GM19467 (cell line): ENCODE results near the gene FAF2.

Experiments used
- ATAC-seq: cut with Tn5 transposase; IDR thresholded peaks from one replicate; pipeline ENCODE4 v1.9.1; 2021; ENCODE audit warnings: mild to moderate bottlenecking, moderate library complexity; ENCODE audit not compliant: unreplicated experiment

FAF2 gene

DNA sequence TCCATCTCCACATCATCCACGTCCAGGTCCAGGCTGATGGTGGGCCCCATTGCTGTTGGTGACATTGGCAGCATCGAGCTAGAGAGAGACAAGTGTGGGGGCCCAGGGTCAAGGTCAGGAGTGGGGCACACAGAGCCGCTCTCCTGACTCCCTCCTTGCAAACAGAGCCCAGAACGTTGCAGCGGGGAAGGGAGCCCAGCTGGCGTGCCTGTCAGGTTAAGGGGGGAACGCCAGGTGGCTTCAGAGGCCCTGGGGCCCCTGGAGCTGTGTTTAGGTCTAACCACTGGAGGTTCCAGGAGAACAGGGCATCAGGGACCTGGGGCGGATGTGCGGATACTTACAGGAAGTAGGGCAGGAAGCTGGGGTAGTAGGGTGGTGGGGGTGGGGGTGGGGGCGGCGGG lies 81.6 kb downstream of the FAF2 start:
- no peak for ATAC-seq

DNA sequence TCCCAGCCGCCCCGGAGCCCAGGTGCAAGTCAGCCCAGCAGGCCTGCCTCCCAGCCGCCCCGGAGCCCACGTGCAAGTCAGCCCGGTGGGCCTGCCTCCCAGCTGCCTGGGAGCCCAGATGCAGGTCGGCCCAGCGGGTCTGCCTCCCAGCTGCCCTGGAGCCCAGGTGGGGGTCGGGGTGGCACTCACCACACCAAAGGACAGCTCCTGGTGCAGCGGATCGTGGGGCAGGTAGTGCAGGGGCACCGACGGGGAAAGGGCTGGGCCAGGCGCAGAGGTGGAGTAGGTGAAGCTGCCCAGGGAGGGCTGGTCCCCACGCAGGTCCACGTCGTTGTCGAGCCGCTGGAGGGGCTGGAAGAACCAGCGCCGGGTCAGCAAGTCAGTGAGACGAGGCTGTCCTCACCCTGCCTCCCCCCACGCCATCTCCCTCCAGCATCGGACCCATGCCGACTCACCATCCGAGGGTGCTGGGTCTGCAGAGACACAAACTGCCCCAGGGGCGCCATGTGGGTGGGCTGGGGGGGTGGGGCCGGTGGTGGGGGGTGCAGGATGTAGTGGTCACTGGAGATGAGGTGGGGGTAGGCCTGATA lies 82.3 kb downstream of the FAF2 start:
- ATAC-seq, result no peak

DNA sequence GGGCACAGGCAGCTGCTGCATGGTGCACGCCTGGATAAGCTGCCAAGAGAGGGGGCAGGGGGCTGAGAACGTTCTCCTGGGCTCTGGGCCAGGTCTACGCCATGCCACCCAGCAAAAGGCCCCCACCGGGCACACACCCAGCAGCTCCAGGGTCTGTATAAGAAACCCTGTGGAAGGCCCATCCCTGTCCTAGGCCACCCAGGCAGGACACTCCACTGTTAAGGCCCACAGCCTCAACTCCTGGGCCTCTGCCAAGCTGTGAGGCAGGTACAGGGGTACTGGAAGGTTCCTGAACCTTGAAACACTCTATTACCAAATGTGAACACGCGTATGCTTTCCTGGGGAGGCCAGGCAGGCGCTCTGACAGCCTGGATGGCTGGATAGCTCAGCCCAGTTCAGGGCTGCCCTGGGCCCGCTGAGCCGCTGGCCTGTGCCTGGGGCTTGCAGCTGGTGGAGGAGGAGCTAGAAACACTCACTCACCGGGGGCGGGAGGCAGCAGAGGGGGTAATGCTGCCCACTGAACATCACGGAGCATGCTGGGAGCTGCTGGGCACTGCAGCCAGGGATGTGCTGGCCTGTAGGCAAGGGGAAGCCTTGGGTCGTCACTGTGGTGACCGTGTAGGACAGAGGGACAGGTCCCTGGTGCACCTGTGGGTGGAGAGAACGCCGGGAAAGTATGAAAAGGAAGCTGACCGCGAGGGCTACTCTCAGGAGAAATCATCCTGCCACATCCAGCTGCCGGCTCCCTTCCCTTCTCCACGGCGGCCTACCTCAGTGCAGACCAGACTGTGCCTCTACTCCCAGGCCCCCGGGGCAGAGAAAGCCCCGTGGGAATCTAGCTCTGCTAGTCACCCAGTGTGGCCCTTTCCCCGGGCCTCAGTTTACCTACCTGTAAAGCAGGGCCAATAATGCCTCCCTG lies 83.1 kb downstream of the FAF2 start:
- no peak for ATAC-seq

DNA sequence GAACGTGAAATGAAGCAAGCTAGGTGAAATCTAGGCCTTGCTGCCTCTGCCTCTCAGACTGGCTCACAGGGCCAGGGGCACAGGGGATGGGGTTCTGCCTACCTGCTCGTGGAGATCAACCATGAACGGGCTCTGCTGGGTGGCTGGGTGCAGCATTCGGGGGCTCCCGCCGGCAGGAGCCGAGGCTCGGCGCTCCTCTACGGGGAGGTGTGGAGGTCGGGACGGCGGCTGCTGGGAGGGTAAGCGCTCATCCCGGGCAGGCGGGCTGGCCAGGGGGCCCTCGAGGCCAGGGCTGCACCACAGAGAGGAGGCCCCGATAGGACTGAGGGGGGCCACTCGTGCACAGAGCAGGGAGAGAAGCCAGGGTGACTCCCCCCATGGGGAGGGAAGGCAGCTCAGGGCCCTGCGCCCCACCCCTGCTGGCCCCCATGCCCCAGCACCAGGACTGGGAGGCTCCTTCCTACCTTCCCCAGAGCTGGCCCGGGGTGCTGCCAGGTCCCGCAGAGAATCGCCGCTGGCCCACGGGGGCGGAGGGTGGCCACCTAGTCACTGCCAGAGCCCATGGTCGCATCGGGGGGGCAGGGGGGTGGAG lies 83.8 kb downstream of the FAF2 start:
- no peak for ATAC-seq

DNA sequence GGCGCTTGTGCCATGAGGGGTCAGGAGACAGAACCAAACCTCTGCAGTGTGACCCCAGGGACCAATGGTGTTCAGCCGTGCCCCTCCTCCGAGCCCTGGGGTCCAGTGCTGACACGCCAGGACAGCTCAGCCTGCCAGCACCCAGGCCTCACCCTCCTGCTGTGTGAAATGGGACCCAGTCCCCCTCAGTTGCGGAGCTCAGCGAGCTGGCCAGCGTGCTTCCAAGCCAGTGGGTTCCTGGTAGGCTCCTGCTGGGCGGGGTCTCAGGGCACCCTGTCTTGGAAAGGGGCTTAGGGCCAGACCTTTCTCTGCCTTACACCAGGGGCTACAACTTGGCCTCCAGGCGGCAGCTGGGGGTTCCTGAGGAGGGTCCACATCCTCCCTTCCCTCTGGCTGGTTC lies 84.6 kb downstream of the FAF2 start:
- no peak for ATAC-seq

DNA sequence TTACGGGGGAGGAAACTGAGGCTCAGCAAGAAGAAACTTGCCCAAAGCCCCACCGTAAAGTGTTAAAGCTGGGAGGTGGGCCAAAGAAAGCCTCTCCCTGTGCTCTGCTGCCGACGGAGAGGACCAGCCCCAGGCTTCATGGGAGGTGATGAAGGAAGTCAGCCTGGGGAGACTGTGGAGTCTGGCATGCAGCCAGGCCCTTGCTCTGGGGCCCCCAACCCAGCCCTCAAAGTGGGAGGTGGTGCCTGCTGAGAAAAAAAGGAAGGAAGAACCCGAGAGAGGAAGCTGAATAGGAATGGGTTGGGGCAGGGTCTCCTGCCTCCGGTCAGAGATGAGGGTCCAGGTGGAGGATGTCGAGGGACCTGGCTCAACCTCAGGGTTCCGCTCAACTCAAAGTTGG lies 85.2 kb downstream of the FAF2 start:
- ATAC-seq, result no peak

DNA sequence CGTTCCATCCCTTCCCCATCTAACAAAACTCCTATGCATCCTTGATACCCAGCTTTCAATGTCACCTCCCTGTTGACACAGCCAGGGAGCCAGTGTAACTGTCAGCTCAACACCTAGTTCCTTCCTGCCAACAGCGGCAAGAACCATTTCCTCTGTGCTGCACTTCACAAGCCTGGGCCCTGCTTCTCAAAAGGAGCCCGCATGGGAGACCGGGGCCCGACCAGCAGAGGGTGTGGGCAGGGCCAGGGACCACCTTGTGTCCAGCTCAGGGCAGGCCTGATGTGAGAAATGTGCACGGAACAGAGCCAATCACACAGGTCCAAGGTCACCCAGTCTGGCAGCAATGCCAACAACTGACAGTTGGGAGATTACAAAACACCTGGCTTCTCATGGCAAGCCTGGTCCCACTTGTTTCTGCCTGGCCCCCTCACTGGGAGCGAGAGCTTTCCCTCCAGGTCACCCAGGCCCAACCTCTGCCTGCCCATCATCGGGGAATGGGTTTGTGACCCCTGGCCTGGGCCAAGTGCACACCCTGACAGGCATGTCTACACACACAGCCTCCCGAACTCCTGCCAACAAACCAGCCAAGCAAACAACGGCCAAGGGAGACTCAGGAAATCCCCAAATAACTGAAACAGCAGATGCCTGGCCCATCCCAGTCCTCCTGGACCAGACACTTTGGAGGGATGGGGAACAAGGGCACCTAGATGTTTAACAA lies 85.9 kb downstream of the FAF2 start:
- no peak for ATAC-seq

DNA sequence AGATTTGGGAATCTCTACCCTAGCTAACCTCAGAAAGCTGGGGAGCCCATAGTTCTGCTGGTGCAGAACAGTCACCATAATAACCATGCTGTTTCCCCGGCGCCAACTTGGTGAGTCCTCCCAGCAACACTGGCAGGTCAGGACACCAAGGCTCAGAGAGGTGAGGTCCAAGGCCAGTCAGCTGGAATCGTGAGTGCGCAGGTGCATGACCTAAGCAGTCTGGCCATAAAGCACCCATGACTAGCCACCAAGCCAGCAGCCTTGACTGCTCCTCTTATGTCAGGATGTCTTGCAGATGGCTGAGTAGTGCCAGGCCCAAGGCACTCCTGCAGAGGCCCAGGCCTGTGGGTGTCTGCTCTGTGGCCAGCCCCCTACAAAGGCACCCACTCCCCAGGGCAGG lies 86.5 kb downstream of the FAF2 start:
- ATAC-seq, result no peak

DNA sequence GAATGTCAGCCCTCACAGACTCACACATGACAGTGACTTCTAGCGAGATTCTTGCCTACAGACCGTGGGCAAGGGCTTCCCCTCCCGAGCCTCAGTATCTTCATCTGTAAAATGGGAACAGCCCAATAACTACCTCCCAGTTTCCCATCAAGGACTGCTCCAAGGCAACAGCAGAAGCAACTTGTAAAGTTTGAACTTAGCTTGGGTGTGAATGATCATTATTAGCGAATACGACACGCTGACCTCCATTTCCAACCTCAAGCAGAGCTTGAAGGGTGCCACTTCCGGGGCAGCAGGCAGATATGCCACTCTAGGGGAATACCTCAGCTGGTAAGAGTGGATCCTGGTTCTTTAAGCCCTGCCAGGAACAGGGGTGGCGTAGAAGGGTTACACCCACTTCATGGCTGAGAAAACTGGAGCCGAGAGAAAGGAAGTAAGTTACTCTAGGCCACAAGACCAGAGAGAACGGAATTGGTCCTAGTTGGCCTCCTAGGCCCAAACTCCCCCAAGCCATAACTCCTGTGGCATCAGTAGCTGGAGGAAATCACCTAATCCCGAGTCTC lies 87.0 kb downstream of the FAF2 start:
- ATAC-seq, result no peak

DNA sequence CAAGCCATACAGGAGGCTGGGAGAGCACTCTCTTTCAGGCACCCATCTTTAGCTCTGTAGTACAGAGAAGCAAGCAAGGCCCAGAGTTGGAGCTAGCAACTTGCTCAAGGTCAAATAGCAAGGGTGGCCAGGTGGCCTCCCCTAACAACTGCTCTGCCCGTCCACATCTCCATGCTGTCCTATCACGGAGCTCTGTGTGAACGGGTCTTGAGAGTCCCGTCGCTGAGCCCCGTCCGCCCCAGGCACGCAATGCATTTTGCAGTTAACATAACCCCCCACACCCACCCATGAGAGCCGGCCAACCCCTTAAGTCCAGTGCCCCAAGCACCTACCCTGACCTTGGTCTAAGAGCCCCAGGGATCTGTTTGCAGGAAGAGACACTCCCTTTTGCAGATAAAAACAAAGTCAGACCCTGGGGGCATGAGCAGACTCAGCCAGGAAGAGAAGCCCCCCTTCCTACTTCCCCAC lies 87.5 kb downstream of the FAF2 start:
- no peak for ATAC-seq

DNA sequence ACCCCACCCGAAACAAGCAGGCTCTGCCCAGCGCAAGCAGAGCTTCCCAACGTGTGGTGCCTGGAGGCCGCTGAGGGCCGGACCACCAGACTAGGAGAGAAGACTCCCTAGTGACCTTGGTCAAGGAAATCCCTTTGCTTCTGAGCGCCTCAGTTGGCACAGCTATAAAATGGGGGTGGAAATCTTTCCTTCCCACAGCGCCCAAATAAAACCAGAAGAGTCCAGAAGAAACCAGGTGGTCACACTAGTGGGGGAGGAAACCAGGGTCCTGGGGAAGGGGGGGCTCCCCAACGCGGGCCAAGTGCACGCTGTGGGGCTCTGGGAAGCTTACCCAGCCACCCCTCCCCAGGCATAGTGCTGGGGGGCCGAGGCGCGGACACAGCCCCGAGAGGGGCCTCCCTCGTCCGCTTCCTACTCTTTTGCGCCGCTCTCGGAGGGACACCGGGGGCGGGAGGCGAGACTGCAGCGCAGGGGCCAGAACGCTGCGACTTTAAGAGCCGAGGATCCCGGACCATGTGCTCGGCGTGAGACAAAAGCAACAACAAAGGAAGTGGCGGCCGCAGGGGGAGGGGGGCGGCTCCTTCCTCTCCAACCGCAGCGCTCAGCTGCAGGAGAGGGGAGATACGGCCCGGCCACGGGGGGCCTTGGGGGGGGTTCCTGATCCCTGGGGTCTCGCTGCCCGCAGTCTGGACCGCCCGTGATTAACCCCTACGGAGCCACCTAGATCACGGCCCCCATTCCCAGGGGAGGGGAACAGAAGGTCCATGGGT lies 88.1 kb downstream of the FAF2 start:
- no peak for ATAC-seq

DNA sequence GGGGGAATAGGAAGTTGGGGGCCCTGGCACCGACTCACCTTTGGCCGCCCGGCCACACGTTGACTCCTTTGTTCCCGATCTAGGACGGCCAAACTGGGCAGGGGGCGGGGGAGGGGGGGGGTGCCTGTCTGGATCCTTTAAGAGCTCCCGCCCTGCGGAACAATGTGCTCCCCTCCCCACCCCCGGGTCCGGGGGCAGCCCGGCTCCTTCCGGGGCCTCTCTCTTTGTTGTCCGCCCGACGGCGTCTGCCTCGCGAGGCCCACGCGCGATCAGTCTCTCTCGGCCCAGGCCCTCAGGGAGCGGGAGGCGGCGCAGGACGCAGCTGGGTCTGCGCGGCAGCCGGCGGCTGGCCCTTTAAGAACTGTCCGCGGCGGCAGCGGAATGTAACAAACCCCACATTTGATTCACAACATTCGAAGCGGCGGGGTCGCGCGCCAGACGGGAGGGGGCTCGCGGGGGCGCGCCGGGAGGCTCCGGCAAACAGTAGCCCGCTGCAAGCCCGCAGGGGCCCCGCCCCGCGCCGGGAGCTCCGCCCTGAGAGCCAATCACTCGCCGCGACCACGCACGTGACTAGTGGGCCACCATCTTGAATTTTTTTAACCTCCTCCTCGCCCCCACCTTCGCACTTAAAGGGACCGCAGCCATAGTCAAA lies 88.8 kb downstream of the FAF2 start, which contains the start of gene RNF44:
Gene RNF44 (minus strand): TSS at position 501 of the 652 bp plus-strand sequence. CDS start 4,930 bp downstream, outside the sequence.
- ATAC-seq, result peak; percentile 52

DNA sequence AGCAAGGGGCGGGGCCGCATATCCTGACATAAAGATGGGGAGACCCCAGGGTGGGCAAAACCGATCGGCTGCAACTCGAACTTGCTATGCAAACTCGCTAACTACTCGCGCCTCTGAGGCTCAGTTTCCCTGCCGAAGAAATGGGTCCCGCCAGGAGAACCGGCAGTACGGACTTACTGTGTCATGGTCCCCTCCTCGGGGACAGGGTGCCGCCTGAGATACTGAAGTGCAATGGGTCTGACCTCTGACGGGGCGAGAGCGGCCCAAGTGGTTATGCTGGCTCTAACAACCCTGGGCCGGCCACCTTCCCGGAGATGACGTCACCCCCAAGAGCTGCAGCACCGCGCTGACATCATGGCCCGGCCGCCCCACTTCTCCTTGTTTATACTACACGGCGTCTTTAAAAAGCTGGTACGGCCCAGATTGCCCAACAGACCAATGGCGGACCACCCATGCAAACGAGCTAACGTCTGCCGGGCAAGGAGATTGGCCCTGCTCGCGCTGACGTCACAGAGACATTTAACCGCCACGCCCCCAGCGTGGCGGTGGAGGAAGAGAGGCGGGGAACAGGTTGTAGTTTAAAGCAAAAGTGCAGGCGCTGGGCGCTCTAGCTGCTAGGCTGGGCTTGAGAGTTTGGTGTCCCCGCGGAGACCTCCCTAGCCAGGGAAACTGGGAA lies 89.5 kb downstream of the FAF2 start:
- ATAC-seq, result peak; percentile 63

DNA sequence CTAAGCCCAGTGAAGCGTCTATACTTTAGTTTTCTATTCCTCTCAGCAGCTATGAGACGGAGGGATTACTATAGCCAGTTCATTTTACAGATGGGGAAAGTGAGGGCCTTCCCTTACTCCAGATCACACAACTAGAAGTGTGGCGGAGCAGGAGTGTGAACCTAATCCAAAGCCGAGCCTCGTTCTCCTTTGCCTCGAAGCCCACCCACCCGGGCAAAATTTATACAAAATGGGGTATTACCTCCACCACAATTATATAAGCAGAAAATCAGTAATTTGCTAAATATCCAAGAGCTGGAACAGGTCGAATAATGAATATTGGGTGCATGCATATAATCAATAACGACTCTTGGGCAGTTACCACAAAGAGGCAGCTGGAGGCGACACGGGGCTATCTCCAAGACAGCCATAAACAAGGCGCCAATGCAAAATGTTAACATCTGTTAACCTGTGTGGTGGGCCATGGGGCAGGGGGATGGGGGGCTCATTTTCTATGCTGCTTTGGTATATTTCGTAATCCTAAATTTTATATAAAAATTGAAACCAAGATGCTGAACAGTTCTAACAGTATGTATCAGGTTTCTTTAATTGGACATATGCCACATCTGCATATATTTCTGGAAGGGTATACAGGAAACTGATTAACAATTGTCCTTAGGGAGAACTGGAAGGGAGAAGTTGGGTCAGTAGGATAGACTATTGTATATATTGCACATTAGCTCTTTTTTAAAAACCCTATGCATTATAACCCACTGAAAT lies 90.2 kb downstream of the FAF2 start:
- ATAC-seq, result no peak

DNA sequence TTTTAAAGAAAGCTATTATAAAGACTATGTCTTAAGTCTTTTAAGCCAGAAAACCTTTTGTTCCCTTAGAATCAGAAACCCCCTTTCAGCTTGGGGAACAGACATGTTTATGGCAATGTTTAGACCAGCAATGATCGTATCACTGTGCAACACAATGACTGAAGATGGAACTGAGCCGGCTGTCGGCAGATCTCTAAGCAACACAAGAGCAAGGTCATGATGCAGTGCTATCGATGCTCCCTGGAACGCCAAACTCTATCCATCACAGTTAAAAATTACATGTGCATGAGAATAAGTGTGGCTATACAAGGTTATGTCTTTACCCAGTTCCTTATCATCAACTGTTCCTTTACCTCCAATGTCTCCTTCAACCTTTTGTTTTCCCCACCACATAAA lies 90.8 kb downstream of the FAF2 start:
- ATAC-seq, result no peak

DNA sequence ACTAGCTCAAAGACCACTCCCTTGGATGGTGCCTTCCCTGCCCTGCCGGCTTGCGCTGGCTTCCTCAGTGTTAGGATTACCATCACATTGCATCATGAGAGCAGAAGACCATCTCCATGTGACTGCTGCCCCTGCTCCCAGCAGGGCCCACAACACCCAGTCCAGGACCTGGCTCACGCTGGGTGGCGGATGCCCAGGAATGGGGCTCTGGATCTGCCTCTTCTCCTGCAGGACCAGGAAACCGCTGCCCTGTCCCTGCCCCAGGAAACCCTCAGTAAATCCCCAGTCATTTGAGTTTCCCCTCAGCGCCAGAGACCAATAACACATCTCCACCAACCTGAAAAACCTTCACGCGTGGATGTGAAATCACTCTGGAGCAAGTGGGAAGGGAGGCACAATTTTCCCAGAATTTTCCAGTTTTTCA lies 92.3 kb downstream of the FAF2 start:
- ATAC-seq, result no peak

DNA sequence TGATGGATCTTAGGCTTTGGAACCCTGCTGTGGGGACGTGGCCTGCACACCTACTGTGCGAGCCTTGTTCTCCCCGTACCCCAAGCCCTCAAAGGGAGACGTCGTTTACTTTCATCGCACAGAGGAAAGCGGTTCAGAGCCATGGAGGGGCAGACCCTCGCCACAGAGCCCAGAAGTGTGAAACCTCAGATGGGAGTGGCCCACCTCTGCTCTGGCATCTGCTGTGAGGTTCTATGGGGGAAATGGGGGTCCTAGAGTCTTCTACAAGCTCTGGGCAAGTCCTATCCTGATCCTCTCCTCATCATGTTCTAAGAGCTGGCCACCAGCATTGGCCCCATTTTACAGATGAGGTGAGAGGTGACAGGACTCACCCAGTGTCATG lies 92.8 kb downstream of the FAF2 start:
- ATAC-seq, result no peak
